HG02571 (cell line): ENCODE measurements around the gene USB1.

Experiments used
- ATAC-seq: cut with Tn5 transposase; IDR thresholded peaks from one replicate; pipeline ENCODE4 v1.9.1; 2021; ENCODE audit warnings: mild to moderate bottlenecking, moderate library complexity; ENCODE audit not compliant: unreplicated experiment

USB1 gene

DNA sequence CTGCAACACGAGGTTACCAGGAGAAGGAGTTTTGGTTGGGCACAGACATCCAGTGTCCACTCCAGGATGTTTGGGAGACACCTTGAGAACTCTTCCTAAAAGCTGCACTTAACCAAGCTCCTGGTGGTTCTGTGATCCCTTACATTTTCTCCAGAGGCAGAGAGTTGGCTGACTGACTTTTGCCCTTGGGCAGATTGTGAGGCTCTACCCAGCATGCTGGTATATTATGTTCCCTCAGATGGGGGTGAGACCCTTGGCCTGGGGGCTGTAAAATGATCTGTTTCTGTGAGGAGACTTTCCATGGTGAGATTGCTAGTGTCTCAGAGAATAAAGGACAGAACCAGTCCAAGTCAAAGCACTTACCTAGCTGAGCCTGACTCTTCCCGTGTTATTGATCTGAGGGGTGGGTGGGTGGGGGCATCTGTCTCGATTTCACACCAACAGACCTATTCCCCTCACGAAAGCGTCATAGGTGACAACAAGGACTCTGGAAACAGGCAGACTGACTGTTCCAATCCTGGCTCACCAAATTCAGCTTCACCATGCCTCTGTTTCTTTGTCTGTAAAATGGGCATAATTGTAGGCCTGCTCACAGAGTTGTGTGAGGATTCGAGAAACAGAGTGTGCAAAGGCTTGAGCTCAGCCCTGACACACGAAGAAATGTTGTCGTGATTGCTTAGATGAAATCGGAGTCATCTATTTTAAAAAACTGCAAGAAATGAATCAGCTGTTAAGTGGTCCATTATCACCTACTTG lies 12.2 kb downstream of the USB1 start:
- no peak for ATAC-seq

- ATAC-seq: no peak
These were observed 15.7 kb downstream of the USB1 start for GRCh38 chr16:58016840-58017446.

DNA sequence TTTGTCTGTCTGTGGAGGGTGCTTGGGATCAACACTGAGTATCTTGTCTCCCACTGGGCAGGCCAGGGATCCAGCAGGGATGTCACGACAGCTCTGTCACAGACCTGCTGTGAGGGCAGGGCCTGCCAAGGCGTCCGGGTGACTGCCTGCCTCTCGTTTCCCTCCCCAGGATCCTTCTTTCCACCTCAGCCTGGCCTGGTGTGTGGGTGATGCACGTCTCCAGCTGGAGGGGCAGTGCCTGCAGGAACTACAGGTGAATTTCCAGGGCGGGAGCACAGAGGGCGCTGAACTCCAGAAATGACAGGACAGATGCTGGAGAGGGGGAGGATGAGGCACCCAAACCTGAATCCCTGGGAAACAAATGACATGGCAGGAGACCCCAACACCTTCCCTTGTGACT lies 17.6 kb downstream of the USB1 start:
- no peak for ATAC-seq

GRCh38 chr16:58019866-58020538 lies 18.8 kb downstream of the USB1 start:
- no peak for ATAC-seq

- ATAC-seq: no peak
These were observed 19.7 kb downstream of the USB1 start for GRCh38 chr16:58020628-58021521.

GRCh38 chr16:58021661-58022551 lies 20.7 kb downstream of the USB1 start:
- ATAC-seq: no peak

DNA sequence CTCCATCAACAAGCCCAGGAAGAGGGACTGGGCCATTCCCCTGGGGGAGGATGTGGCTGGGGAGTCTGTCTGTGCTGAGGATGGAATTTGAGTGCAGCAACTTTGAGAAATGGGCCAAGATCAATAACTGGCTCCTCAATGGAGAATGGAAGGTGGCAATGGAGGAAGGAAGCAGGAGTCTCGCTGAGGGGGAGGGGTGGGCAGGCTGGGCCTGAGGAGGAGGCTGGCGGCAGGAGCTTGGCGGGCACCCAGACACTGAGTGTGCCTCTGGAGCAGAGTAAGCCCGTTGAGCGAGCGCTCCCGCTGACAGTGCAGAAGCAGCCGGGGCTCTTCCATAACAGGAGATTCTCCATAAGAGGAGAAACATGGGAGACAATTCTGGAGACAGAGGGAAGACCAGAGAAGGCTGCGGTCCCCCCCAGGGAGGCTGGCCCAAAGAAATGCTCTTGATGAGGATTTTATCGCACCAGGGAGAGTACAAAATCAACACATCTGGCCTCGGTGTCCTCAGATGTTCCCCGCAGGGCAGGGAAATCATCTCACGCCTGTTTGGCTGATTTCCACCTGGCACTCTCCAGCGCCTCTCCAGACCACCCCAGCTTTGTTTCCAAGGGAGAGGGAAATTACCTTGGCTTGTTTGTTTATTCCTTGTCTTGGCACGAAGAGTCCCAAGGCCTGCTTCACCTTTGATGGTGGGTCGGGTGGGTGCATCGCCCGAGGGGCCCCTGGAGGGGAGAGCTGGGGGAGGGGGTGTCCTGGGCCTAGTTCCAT lies 21.6 kb downstream of the USB1 start:
- ATAC-seq: no peak

GRCh38 chr16:58024486-58025350 lies 23.5 kb downstream of the USB1 start:
- ATAC-seq: no peak

DNA sequence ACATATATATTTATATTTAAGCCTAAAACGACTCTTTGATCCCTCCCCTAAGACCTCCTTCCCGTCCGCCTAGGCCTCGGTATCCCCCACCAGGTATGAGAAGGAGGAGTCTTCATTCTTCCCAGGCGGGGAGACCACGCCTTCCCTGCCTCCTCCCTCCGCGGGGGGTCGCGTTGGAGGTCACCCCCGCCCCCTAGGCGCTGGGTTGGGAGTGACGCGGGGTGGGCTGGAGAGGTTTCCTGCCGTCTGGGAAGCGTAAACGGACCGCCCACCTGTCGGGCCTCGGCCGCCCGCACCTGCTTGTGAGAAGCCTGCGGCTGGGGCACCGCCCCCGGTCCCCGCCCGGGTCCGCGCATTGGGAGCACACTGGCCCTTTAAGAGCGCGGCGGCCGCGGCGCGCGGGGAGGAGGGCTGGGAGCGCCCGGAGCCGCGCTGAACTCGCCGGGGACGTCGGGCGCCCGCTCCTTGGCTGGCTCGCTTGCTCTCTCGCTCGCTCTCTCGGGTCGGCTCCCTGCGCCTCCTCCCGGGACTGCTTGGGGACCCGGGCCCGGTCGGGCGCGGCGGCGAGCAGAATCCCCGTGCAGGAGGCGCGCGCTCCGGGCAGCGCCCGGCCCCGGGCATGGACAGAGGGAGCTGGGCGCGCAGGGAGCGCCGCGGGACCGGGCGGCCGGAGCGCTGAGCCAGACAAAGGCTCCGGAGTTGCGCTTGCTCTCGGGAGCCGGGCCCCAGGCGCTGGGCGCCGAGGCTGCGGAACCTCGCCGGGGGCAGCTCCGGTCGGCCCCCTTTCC lies 24.3 kb downstream of the USB1 start, which contains the start of gene MMP15:
MMP15 (plus strand) TSS at position 404 of the 788 bp plus-strand sequence. CDS start 597 bp downstream, outside the sequence.
- ATAC-seq: no peak

DNA sequence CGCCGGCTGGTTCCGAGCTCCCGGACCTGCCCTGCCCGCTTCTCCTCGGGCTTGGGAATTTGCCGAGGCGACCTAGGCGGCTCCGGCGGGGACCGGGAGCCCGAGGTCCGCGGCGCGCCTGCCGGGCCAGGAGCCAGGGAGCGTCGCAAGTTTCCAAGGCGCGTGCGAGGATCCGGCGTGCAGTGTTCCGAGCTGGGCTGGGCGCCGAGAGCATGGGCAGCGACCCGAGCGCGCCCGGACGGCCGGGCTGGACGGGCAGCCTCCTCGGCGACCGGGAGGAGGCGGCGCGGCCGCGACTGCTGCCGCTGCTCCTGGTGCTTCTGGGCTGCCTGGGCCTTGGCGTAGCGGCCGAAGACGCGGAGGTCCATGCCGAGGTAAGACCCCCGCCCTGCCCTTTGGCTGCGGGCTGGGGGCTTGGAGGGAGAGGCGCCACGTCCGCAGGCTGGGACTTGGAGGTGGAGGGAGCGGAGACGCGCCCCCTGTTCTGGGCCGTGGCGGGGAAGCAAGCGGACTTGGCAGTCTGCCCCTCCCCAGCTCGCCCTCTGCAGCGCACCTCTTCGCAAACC lies 25.0 kb downstream of the USB1 start:
- no peak for ATAC-seq

DNA sequence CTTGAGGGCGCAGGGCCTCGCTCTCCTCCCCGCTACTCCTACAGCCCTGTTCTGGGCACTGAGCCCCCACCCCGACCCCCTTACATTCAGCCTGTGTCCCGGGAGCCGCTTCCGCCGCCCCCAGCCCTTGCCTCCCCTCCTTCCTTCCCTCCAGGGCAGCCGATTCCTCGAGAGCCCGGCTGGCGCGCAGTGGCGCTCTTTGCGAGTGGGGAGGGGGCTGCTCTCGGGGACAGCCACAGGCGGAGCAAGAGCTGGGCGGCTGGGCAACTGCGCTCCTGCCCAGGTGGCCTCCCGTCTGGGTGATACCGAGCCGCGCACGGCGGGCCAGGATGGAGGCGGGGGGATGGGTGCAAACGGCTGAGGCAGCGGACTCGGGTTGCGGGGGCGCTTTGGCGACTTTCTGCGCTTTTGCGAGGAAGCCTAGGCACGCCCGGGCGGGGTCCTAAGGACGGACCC lies 25.5 kb downstream of the USB1 start:
- no peak for ATAC-seq

DNA sequence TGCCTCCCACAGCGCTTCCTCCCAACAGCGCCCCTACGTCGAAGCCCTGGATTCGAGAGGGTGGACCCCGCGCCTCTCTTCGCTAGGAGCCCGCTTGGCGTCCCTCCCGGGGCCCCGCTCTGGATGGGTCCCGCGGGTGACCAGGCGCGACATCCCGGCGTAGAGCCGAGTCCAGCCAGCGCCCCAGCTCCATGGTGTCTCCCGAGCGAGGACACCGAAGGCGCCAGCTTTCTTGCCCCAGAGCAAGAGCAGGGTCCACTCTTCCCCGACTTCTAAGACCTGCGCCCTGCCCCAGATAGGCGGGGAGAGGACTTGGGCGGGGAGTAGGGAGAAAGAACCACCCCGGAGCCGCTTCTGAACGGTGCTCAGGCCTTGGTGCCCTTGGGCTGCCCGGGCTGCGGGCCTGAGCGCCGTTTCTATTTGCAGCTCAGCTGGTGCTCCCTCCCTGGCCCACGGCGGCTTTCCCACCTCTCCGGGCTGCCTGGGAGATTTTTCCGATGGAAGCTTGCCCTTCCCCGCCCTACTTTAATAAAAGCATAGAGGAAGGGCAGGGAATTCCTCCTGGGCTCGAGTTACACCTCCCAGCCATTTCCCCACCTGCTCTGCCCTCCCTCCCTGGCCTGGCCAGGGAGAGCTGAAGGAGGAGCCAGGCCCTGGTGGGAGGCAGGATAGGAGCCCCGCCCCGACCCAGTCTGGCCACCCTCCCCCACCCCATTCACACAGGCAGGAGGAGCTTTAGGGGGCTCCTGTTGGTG lies 26.1 kb downstream of the USB1 start:
- no peak for ATAC-seq

GRCh38 chr16:58027916-58028455 lies 26.8 kb downstream of the USB1 start:
- ATAC-seq: no peak

DNA sequence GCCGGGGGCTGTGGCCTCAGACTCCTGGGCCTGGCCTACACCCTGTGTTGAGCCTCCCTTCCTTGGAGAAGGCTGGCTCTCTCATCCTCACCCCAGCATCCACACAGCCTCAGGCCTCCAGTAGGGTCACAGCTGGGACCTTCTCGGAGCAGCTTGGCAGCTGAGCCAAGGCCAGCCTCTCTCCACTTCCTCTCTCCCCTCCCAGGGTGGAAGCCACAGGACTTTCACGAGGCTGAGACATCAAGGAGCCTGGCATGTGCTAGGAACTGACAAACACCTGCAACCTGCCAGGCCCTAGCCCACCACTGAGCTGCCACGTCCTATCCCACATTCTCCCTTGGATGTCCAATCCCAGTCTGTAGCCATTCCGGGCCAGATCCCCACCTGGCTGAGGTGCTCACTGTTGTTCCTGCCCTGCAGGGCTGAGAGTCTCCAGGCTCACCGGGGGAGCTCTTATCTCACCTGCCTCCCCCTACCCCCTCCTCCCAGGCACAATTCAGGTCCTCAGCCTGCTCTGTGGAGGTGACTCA lies 27.4 kb downstream of the USB1 start:
- no peak for ATAC-seq

DNA sequence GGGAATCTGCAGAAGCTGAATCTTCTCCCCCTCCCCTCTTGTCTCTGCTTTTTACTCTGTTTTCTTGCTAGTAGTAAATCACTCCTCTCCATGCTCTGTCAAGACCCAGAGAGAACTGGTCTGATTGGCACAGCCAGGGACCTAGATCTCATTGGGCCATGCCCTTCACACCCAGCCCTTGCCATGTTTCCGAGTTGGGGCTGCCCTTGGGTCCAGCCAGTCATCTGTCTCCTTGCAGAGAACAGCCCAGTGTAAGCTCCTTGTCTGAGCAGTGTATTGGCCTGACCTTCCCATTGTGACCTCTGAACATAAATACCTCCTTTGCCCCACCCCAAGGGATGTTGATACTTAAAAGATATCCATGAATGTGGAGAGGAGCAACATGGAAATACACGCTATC lies 28.2 kb downstream of the USB1 start:
- ATAC-seq: no peak
